Heart left ventricle (tissue), 16 donors: ENCODE measurements around the gene ELANE. TPM values are rescaled to one million over a fixed set of nuclear protein-coding genes. Genes with fewer than 3 reads are reported as not detected.

Experiments
- ATAC-seq, 4 donors: fragments of 200-7000 bp; cut with Tn5 transposase; one replicate each; pipeline ENCODE4 v1.9.1; 2020 to 2022; ENCODE audit warnings: moderate library complexity in 4 of 4, mild to moderate bottlenecking in 3 of 4, moderate number of reproducible peaks in 1 of 4
- DNase-seq, 5 donors: peaks; one replicate each; pipeline ENCODE4 v3.0.0-alpha.2; 2020
- H3K27ac ChIP-seq, 12 donors: fragments of 200-600 bp; sonication (generic) in 4 of 12; one replicate each; pipeline versions ENCODE4 v1.5.0 to v1.8.0; 2016 to 2022; ENCODE audit warnings: mild to moderate bottlenecking in 2 of 12
- H3K27me3 ChIP-seq, 9 donors: fragments of 200-600 bp; sonication (generic) in 2 of 9; one replicate each; pipeline versions ENCODE4 v1.5.1 to v1.8.0; 2016 to 2022; ENCODE audit warnings: mild to moderate bottlenecking in 3 of 9
- H3K36me3 ChIP-seq, 9 donors: fragments of 200-600 bp; sonication (generic) in 2 of 9; one replicate each; pipeline versions ENCODE4 v1.5.0 to v1.8.0; 2018 to 2022; ENCODE audit warnings: mild to moderate bottlenecking in 2 of 9
- H3K4me1 ChIP-seq, 12 donors: fragments of 200-600 bp; sonication (generic) in 4 of 12; one replicate each; pipeline versions ENCODE4 v1.5.0 to v1.8.0; 2016 to 2022; ENCODE audit warnings: mild to moderate bottlenecking in 3 of 12
- H3K4me3 ChIP-seq, 12 donors: fragments of 200-600 bp; sonication (generic) in 4 of 12; one replicate each; pipeline versions ENCODE4 v1.5.0 to v1.8.0; 2017 to 2022; ENCODE audit warnings: mild to moderate bottlenecking in 9 of 12, moderate library complexity in 4 of 12
- H3K9me3 ChIP-seq, 12 donors: fragments of 200-600 bp; sonication (generic) in 4 of 12; one replicate each; pipeline versions ENCODE4 v1.5.0 to v1.8.0; 2016 to 2022; ENCODE audit warnings: mild to moderate bottlenecking in 1 of 12
- POLR2A ChIP-seq, 2 donors: fragments of 450-650 bp; IDR thresholded peaks; one replicate each; pipeline ENCODE4 v1.6.1; 2017; ENCODE audit warnings: antibody characterized with exemption in 2 of 2, mild to moderate bottlenecking in 2 of 2, moderate library complexity in 2 of 2
- WGBS, 4 donors: extraction: QIAGEN DNeasy Blood & Tissue Kit in 2 of 4; methylation state at CpG; one replicate each; pipeline versions ENCODE4 v1.1.5 to v1.1.7; 2013 to 2018; 5-methylcytosine and 5-hydroxymethylcytosine counted together
- intact Hi-C, 10 donors: fragments of 100-400 bp; cut with DNase I; formaldehyde crosslinking; loops; one replicate each; pipeline versions ENCODE4 v1.11.1 to v1.14.2; 2022
- polyA plus RNA-seq, 2 donors: library from polyadenylated mRNA; stranded (reverse); fragments of 200-250 nt; gene quantifications; one replicate each; pipeline ENCODE4 v1.2.3, GENCODE V29; 2013
- total RNA-seq, 9 donors: library from RNA; depleted of rRNA in 2 of 9; stranded (reverse); fragments of >200 nt in 2 of 9; fragmentation: NEBNext Ultra II Directional in 3 of 9; extraction: Animal tissue kit (Norgen Biotek cat#: 25700) in 3 of 9; gene quantifications; one replicate each; pipeline versions ENCODE4 v1.1.0 to v1.2.4, GENCODE V29; 2016 to 2023
- TF ChIP-seq, protein P1 (sequence below), 12 donors: fragments of 200-600 bp; sonication (generic) in 4 of 12; IDR thresholded peaks; one replicate each; pipeline versions ENCODE4 v1.5.0 to v1.8.0; 2018 to 2022; ENCODE audit warnings: antibody characterized with exemption in 12 of 12, mild to moderate bottlenecking in 5 of 12
- donor health status: ischemic (EF 13 %, LVEDD 7.1; RV severe dilation, severe dysfunction).
- donor health status: healthy with polysubstance abuse.
- donor health status: DM: no; HTN: yes; CAD: no.
- donor health status: DM: no; HTN: no; CAD: no.
- donor health status: ischemic (EF 25% LVEDD 6.9; RV normal size, moderate dysfunction).
- donor health status: ischemic (EF 25% LVEDD 5.7; RV mildly dilated, moderate dysfunction).
- donor health status: healthy.
- donor health status: DM: yes; HTN: yes; CAD: no.
- donor health status: ischemic (EF 35%, LVEDD 5.7; RV mildly dilated, moderate dysfunction).
- donor health status: nonischemic (EF 11% LVEDD 7.7; RV severe dilation, severe dysfunction).
- donor health status: DM: yes; HTN: yes; CAD: no.
- donor health status: PGD.
- donor health status: ischemic (EF 29% LVEDD 5.4; RV normal size, mild dysfunction).
- donor health status: nonischemic (EF 23%, LVEDD 6.1; RV moderate dilation, normal function).

Gene ELANE
- total and polyA plus RNA-seq, 11 donors: 0.42 to 1.8 (median 1.2) TPM; not detected in 5

DNA sequence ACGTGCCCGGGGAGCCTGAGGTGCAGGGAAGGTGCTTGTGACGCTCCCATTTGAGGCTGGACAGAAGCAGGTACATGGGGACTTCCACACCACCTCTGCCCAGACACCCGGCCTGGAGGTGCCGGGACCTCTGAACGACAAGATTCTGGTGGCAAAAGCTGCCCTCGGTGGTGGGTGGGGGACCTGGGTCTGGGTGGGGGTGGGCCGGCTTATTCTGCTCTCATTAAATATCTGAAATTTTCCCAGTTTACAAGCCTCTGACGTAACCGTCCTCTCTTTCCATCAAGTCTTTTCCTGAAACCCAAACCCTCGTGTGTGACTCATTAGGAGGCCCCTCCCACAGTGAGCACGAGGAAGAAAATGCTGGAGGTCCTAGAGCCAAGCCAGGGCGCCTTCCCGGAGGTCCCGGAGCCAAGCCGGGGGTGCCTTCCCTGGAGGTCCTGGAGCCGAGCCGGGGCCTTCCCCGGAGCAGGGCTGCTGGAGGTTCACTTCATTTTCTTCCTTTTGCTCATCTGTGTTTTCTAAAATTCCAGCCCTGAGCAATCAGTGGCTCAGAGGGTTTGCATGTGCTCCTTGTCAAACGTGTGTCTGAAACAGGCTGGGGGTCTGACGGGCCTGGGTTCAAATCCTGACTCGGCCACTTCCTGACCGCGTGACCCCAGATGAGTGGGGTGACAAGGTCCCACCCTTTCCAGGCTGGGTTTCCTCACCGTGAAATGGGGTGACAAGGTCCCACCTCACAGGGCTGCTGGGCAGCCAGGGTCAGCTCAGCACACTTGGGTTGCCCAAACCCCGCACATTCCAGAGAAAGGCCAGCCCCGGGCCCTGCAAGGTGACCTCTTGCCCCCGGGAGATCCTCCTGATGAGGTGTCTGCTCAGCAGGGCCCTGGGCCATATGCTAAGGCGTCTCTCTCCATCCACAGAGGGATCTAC, 17.4 kb downstream of the ELANE start:
- TF ChIP-seq, protein P1, sequence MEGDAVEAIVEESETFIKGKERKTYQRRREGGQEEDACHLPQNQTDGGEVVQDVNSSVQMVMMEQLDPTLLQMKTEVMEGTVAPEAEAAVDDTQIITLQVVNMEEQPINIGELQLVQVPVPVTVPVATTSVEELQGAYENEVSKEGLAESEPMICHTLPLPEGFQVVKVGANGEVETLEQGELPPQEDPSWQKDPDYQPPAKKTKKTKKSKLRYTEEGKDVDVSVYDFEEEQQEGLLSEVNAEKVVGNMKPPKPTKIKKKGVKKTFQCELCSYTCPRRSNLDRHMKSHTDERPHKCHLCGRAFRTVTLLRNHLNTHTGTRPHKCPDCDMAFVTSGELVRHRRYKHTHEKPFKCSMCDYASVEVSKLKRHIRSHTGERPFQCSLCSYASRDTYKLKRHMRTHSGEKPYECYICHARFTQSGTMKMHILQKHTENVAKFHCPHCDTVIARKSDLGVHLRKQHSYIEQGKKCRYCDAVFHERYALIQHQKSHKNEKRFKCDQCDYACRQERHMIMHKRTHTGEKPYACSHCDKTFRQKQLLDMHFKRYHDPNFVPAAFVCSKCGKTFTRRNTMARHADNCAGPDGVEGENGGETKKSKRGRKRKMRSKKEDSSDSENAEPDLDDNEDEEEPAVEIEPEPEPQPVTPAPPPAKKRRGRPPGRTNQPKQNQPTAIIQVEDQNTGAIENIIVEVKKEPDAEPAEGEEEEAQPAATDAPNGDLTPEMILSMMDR (IDR thresholded peaks at IDR 0.05): no peak
- TF ChIP-seq POLR2A (IDR thresholded peaks at IDR 0.05): no peak
- H3K4me3 ChIP-seq: no peak overlapping the region
- H3K27ac ChIP-seq: peak overlapping the region in 9 of 12 donors; percentile 19 to 85 (median 60)
- DNase-seq: peak in 4 of 5 donors; percentile 66 to 78 (median 70)
- peak in 3 of 4 donors; percentile 14 to 68 (median 58) for ATAC-seq
- intact Hi-C loops: loop anchor here in 5 of 10 donors (5.0 to 10.0 kb wide), 5 partner anchors 43 to 115 kb away; partner anchors contain the start of genes KISS1R (in 3 of the 5), WDR18 (in 2 of the 5) and R3HDM4 (in 1 of the 5)
- peaks cover 0 to 48% (median 24%) of the 10 kb centered on the region in 9 donors for H3K36me3 ChIP-seq
- H3K4me1 ChIP-seq: peaks cover 0 to 28% (median 8%) of the 10 kb centered on the region in 12 donors
- 77 to 82% (median 82%) methylated on average over 24 to 29 of the region's 29 CpGs for WGBS, 4 donors
- H3K27me3 ChIP-seq: no peaks in the 10 kb centered on the region
- H3K9me3 ChIP-seq: no peaks in the 10 kb centered on the region

DNA sequence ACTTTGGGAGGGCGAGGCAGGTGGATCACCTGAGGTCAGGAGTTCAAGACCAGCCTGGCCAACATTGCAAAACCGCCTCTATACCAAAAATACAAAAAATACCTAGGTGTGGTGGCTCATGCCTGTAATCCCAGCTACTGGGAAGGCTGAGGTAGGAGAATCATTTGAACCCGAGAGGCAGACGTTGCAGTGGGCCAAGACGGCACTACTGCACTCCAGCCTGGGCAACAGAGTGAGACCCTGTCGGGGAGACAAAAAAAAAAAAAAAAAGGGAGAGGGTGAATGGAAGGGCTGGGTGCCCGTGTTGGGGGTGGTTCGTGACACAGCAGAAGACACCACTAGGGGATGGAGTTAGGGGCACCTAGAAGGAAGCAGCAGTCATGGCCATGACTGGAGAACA, 18.2 kb downstream of the ELANE start:
- no peak overlapping the region for H3K4me3 ChIP-seq
- peaks cover 0 to 28% (median 8%) of the 10 kb centered on the region in 12 donors for H3K4me1 ChIP-seq
- peaks cover 0 to 56% (median 31%) of the 10 kb centered on the region in 9 donors for H3K36me3 ChIP-seq
- no peaks in the 10 kb centered on the region for H3K27me3 ChIP-seq
- ATAC-seq: no peak
- 91 to 93% (median 92%) methylated on average over 8 of the region's 8 CpGs for WGBS, 4 donors
- H3K9me3 ChIP-seq: no peaks in the 10 kb centered on the region
- intact Hi-C loops: loop anchor here in 1 of 10 donors (5.0 kb wide), 1 partner anchor 42 kb away; the partner anchor contains the start of gene R3HDM4
- TF ChIP-seq, protein P1 (IDR thresholded peaks at IDR 0.05): no peak
- no peak for TF ChIP-seq POLR2A (IDR thresholded peaks at IDR 0.05)
- DNase-seq: no peak
- H3K27ac ChIP-seq: peak overlapping the region in 4 of 12 donors; percentile 19 to 85 (median 44)

DNA sequence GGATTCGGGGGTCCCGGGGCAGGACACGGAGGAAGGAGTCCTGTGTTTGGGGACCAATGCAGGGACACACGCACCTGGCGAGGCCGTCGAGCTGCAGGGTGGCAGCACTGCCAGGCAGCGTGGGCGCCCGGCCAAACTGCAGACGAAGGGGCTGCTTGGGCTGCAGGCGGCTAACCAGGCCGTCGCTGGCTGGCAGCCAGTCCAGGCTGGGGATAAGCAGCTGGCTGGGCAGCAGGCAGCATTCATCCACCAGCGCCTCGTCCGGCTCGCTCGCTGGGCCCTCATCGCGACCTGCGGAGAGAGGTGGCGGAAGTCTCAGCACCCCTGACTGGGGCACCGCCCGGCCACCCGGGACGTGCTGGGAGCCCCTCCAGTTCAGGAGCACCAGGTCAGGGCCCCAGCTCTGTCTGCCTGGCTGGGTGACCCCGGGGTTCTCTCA, 18.9 kb downstream of the ELANE start:
- Histone ChIP-seq H3K4me1 (peaks cover 0 to 28% (median 8%) of the 10 kb centered on the region in 12 donors), H3K27me3 (no peaks in the 10 kb centered on the region), H3K36me3 (peaks cover 0 to 62% (median 38%) of the 10 kb centered on the region in 9 donors), H3K27ac (peak overlapping the region in 3 of 12 donors; percentile 48 to 66 (median 63)), H3K9me3 (no peaks in the 10 kb centered on the region), H3K4me3 (no peak overlapping the region)
- DNase-seq: peak; percentile 77 to 89 (median 84)
- intact Hi-C loops: loop anchor here in 1 of 10 donors (5.0 kb wide), 1 partner anchor 41 kb away; the partner anchor contains the start of gene R3HDM4
- WGBS, 4 donors: 52 to 75% (median 59%) methylated on average over 15 to 28 of the region's 28 CpGs
- ATAC-seq: peak in 3 of 4 donors; percentile 23 to 70 (median 52)
- TF ChIP-seq POLR2A (IDR thresholded peaks at IDR 0.05): no peak
- TF ChIP-seq, protein P1 (IDR thresholded peaks at IDR 0.05): no peak
